GM18520 (cell line): ENCODE data around the gene TUBGCP5.

Experiments used
- ATAC-seq: cut with Tn5 transposase; IDR thresholded peaks from one replicate; pipeline ENCODE4 v1.9.1; 2021; ENCODE audit not compliant: unreplicated experiment

TUBGCP5 gene

DNA sequence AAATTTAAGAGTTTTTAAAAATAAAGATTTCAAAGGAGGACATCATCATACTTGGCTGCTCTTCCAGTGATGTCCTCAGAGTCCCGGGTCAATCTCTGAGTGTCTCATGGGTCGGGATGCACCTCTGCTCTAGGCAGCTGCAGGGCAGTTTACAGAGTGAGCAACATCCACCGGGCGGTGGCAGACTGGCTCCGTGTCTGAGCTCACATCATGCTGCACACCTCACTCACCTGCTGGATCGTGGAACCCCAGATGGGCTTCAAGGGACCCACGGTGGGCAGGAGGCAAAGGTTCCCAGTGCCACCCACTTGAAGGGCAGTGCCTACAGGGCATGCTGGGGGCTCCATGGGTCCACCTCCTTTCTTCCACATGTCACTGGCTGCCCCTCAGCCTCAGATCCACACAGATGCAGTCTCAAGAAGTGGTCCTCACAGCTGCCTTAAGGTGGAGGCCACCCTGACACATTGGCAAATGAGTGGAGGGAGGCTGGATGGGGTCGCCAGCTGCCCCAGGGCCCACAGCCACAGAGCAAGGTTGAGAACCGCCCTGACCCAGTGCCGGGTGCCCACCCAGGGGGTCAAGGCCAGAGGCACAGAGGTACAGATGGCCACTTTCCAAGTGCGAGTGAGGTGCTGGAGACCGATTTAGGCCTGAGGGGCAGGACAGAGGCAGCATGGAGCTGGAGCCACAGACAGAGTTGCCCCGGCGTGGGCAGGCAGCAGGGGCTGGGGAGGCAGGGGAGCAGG is 84.4 kb downstream of the TUBGCP5 start:
- ATAC-seq: no peak

- no peak for ATAC-seq
Measured at GRCh38 chr15:22954326-22954725, 85.0 kb downstream of the TUBGCP5 start.

DNA sequence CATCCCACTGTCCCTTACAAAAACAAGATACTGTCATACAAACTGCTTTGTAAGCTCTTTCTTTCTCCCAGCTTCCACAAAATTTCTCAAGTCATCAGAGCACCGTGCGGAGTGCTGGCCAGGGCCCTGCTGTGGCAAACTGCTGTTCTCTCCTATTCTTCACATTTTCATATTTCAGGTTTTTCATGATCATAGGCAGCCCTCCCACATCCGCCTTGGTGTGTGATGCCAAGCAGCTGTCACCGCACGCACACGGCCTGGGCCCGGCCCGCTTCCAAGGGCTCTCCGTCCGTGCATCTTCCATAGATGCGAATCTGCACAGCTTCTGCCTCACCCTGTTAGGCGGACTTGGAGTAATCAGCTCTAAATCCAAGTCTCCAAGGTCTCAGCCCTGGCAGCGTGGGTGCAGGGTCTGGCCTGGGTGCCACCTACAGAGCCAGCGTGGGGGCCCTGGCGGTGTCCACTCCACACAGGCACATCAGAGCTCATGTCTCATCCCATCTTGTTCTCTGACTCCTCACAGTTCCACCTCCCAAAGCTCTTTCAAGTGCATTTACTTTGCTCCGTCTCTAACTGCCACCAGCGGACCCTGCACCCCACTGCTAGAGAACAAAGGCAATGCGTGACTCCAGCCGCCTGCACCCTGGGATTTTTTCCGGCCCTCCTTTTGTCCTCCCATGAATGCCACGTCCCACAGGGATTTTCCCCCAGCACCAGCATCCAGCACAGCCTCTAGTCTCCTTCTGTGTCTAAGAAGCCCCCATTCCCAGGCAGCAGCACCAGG is 86.4 kb downstream of the TUBGCP5 start:
- ATAC-seq: no peak

DNA sequence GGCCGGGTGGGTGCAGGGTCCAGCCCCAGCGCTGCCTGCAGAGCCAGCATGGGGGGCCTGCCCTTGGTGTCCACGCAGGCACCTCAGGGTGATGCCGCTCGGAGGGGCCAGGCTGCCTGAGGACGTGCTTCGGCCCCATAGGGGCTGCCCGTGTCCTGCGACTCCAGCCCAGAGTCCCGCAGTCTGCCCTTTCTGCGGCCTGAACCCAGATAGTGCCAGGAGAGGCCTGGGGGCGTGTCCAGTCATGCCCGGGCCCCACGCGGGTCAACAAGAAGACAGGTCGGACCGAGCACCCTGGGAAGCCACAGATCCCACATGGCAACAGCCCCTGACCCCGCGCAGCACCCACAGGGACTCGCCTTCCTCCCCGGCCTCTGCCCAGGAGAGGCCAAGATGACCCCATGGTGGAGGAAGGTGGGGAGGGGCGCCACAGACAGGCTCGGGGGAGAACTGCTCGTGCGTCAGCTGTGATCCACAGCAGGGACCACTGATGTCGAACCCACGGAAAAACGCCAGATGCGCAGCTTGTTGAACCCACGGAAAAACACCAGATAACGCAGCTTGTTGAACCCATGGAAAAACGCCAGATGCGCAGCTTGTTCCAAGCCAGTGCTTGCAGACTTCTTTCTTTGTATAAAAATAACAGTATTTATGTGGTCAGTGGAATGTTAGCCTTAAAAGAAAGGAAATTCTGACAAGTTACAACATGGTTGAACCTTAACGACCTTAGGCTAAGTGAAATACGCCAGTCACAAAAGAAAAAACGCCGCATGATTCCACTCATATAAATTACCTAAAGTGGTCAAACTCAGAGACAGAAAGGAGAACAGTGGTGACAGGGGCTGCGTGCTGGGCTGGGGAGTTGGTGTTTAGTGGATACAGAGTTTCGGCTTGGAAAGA is 87.7 kb downstream of the TUBGCP5 start:
- ATAC-seq: no peak

DNA sequence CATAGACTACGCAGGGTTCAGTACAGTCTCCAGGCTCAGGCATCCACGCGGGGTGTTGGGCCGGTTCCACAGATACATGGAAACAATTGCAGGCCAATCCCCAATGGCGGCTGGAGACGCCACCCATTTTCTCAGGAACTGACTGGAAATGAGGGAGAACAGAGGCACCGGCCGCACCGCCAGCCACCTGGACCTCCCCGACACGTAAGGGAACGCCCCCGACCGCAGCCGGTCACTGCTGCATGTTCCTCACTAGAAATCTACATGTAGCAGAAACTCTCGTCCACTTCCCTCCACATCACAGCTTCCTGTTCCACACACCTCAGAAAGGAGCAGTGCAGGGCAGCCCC is 88.4 kb downstream of the TUBGCP5 start:
- ATAC-seq: no peak

GRCh38 chr15:22950256-22950990 is 88.9 kb downstream of the TUBGCP5 start:
- ATAC-seq: no peak
